ENCODE data around the gene AP2S1.
"Not testable (repeated sequence)": the region's sequence is repeated elsewhere in the genome, so short reads cannot be mapped to it uniquely, and the experiment has no call there.

The AP2S1 gene

DNA sequence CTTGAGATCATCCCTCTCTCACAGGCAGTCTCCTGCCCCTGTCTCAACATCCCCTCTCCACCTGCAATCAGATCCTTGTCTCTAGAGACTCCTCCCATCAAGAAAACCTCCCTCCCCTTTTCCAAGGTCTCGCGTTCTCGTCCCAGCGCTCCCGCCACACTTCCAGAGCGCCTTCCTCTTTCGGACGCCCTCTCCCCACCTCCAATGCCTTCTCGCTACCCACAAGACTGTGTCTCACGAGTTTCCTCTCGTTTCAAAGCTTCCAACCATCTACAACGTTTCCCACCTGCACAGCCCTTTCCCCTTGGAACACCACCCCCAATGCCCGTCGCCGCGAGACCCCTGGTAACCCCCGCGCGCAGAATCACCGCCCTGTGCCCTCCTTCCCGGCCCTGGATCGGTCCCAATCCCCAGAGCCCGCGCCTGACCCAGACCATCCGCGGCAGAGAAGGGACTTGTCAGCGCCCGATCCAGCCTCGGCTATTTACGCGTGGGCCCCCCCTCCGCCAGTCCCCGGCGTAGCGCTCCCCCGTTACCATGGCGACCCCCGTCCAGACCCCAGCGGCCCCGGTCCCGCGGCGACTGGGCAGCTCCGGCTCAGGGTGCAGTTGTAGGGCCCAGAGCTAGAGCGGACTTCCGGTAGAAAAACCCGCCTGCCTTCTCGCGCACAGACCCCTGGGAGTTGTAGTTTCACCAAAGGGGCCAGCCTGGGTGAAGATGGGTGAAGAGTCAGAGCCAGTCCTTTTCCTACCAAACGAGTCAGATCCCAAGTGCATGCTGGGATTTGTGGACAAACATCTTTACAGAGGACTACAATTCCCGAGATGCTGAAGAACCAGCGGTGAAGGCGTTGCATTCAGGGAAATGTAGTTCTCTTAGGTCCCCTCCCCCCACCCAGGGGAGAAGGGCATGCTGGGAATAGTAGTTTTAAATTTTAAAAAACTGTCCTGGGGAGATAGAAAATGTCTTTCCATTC, at the start of gene AP2S1:
Gene AP2S1, minus strand, starts transcription at position 619 of the 976 bp plus-strand sequence. Its CDS starts 80 bp downstream, at position 539.
- DNase-seq (ENCODE audit: low spot score) = peak; percentile 100

DNA sequence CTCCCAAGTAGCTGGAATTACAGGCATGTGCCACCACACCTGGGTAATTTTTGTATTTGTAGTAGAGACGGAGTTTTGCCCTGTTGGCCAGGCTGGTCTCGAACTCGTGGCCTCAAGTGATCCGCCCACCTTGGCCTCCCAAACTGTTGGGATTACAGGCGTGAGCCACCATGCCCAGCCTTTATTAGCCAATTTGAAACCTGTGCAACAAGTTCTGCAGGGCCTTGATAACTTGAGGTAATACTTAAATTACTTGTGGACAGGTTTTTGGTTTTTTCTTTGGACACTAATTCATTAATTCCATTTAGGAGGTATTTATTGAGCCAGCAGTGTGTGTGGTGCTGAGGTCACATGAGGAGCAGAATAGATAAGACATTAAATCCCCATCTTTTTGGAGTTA, 49.7 kb upstream of the AP2S1 start:
- DNase-seq (ENCODE audit: low spot score) = no peak

DNA sequence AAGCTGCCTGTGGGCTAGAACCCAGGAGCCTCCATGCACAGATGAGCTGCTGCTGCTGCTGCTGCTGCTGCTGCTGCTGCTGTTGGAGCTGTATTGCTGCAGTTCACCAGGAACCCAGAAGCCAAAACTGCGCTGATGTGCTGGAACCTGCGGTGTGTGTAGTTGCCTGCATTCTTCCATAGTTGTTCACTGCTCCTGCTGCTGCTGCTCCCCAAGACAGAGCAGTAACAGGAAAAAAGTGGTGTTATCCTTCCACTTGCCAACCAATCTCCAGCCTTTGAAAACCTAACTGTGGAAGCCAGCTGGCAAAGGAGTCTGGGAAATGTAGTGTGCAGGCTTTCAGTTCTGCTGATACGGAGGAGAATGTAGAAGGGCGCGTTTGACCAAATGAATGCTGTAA, 48.1 kb upstream of the AP2S1 start:
- DNase-seq (ENCODE audit: low spot score) = peak; percentile 54

DNA sequence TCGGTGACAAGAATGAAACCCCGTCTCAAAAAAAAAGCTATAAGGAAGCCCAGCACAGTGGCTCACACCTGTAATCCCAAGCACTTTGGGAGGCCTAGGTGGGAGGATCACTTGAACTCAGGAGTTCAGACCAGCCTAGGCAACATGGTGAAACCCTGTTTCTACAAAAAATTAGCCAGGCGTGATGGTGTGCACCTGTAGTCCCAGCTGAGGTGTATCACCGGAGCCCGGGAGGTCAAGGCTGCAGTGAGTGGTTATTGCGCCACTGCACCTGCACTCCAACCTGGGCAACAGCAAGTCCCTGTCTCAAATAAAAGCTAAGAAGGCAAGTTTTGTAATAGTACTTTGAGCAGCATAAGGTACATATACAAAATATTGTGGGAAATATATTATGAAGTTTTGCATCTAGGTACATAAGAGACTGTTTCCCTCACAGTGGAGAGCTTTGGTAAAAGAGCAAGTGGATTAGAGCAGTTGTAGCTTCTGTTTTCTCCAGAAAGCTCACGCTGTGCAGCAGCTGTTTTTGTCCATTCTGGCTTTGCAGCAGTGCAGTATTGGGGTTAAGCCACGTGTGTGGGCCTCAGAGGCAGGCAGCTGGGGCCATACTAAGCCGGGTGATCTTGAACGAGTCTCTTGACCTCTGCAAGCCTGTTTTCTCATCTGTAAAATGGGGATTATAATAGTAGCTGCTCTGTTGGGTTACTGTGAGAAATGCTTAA, 45.6 kb upstream of the AP2S1 start:
- no peak for DNase-seq (ENCODE audit: low spot score)

- no peak for DNase-seq (ENCODE audit: low spot score)
These were observed 41.9 kb upstream of the AP2S1 start for GRCh38 chr19:46892252-46893179.

DNA sequence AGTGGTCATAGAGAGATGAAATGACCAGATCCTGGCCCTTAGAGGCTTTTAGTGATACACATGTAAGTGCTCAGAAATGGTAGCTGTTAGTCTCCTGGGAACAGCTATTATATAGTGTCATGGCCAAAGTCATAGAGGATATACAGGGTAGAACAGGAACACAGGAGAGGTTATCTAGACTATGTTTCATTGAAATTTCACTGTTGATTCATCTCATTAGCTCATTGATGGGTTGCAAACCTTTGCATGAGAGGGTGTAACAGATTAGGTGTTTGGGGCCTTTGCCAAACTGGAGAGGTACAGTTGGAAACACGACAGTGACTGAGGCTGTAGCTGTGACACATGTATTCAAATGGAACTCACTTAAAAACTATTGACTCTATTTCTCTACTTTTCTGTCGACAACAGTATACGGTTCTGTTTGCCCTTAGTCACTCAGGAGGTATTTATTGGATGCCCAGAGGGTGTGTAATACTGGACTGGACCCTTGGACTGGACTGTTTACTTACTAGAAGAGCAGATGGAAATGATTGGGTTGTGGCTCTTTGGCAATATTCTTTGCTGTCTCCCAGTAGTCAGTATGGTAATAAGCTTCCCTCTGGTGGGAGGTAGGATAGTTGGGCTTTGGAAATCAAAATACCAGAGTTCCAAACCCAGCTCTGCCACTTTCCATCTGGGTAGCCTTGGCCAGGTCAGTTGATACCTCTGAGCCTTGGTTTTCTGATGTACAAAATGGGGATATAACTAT, 40.0 kb upstream of the AP2S1 start:
- peak; percentile 43 for DNase-seq (ENCODE audit: low spot score)

DNA sequence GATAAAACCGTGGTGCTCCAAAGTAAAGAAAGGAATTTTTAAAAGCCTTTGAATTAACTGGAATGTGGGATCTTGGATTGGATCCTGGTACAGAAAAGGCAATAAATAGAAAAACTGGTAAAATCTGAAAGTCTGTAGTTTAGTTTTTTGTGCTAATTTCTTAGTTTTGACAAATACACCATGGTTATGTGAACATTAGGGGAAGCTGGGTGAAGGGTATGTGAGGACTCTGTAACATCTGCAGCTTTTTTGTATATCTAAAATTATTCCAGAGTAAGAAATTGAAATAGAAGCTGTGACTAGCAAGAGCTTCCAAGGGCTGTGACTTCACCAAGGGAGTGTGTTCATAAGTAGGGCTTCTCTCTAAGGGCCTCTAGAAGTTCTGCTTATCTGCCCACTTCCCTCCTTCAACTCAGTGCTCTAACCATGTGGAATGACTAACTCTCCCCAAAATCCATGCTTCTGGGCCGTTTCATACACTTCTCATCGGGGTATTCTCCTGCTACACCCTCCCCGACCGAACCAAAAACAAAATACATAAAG, 36.7 kb upstream of the AP2S1 start:
- DNase-seq (ENCODE audit: low spot score) = no peak

GRCh38 chr19:46886546-46887239, 36.0 kb upstream of the AP2S1 start:
- DNase-seq (ENCODE audit: low spot score) = no peak

- DNase-seq (ENCODE audit: low spot score) = no peak
These were observed 34.8 kb upstream of the AP2S1 start for GRCh38 chr19:46885411-46885810.

- not testable (repeated sequence) for DNase-seq (ENCODE audit: low spot score)
These were observed 32.1 kb upstream of the AP2S1 start for GRCh38 chr19:46882751-46883150.

GRCh38 chr19:46882034-46882433, 31.4 kb upstream of the AP2S1 start:
- DNase-seq (ENCODE audit: low spot score) = no peak

GRCh38 chr19:46881092-46881491, 30.4 kb upstream of the AP2S1 start:
- no peak for DNase-seq (ENCODE audit: low spot score)

GRCh38 chr19:46880431-46880830, 29.8 kb upstream of the AP2S1 start:
- no peak for DNase-seq (ENCODE audit: low spot score)

DNA sequence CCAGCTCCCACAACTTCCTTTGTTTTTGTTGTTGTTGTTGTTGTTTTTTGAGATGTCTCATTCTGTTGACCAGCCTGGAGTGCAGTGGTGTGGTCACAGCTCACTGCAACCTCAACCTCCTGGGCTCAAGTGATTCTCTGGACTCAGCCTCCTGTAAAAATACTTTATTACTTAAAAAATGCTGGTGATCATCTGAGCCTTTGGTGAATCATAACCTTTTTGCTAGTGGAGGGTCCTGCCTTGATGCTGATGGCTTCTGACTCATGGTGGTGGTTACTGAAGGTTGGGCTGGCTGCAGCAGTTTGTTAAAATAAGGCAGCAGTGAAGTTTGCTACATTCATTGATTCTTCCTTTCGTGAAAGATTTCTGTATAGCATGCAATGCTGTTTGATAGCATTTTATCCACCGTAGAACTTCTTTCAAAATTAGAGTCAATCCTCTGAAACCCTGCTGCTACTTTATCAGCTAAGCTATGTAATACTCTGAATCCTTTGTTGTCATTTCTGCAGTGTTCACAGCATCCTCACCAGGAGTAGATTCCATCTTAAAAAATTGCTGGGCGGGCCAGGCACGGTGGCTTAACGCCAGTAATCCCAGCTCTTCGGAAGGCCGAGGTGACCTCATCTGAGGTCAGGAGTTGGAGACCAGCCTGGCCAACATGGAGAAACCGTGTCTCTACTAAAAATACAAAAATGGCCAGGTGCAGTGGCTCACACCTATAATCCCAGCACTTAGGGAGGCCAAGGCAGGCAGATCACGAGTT, 28.1 kb upstream of the AP2S1 start:
- DNase-seq (ENCODE audit: low spot score) = no peak

DNA sequence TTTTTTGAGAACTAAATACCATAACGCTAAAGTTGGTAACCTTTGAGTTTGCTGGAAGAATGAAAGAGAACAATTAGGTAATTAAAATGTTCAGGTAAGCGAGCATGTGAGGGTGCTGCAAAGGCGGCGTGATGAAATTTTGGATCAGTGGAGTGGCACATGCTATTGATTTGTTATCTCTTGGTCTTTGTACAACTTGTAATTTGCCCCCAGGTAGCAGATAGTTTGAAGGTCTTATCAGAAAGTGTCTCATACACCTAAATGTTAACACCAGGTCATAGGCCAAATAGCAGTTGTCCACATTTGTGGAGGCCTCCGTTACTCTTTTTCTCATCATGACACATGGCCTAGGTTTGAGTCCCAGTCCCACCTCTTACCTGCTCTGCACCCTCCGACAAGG, 25.0 kb upstream of the AP2S1 start:
- no peak for DNase-seq (ENCODE audit: low spot score)

- DNase-seq (ENCODE audit: low spot score) = no peak
These were observed 24.6 kb upstream of the AP2S1 start for GRCh38 chr19:46875234-46875633.

DNA sequence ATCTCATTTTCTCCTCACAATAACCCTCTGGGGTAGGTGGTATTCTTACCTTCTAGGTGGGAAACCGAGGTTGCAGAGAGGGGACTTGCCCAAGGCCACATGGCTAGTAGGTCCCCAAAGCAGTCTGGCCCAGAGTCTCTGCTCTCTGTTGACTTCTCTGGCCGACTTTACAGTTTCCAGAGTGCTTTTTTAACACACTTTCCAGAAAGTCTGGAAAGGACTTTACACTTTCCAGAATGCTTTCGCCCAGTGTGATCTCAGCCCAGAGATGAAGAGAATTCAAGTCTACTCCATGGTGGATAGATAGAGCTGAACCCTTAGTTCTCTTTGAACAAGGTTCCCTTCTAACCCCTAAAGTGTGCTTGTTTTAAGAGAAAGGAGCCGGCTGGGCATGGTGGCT, 22.3 kb upstream of the AP2S1 start:
- DNase-seq (ENCODE audit: low spot score) = no peak

DNA sequence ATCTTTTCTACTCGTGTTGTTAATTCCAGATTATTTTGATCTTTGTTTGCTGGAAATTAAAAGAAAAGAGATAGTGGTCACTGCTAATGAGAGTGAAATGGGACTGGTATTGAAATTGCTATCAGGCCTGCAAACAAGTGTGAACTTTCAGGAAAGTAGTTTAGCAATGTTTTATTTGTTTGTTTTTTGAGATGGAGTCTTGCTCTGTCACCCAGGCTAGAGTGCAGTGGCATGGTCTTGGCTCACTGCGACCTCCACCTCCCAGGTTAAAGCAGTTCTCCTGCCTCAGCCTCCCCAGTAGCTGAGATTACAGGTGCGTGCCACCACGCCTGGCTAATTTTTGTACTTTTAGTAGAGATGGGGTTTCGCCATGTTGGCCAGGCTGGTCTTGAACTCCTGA, 20.5 kb upstream of the AP2S1 start:
- DNase-seq (ENCODE audit: low spot score) = not testable (repeated sequence)

DNA sequence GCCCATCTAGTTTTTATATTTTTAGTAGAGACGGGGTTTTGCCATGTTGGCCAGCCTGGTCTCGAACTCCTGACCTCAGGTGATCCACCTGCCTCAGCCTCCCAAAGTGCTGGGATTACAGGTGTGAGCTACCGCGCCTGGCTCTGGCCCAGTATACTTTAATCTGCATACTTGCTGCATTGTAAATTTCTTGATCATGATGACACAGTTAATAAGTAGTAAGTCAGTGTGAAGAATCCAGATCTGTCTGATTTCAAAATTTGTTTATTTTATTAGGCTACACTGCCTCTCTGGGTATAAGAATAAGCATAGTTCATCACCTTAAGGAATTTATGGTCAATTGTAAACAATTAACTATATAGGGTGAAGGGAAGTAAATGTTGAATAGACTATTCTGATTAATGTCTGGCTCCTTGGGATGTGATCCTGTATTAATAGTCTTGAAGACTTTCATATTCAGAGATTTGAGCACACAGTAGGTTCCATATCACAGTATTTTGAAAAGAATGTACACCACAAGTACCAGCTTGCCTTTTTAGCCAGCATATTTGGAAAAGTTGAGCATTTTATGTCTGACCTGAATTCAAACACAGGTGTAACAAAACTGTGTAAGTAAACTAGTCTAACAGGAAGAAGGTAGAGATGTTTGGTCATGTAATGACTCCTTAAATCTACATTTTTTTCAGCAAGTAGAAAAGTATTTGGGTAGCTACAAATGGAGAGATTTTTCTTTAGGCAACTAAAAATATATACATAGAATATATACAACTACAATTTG, 17.6 kb upstream of the AP2S1 start:
- DNase-seq (ENCODE audit: low spot score) = no peak
